ENCODE results near the gene USO1. TPM values are rescaled to one million over a fixed set of nuclear protein-coding genes. Genes with fewer than 3 reads are reported as not detected.

Gene USO1
- total and polyA plus RNA-seq, 2 of the 8 experiments (the other 6 are each of a cell fraction or from before 2014, with no cell fraction given): 57.3 to 198 TPM

- Histone ChIP-seq H3K23me2 (ENCODE audit: low read depth, low read length) (no peaks in the 10 kb centered on the region), H2AFZ (ENCODE audit: low read length) (no peak overlapping the region), H3K4me3 (ENCODE audit: extremely low read depth in 1 of 4, insufficient read depth in 2 of 4, low read depth in 3 of 4, low read length in 4 of 4) (no peak overlapping the region), H2AK5ac (ENCODE audit: low read depth, low read length) (no peak overlapping the region), H3K27ac (ENCODE audit: low read depth, low read length) (no peak overlapping the region), H3K4me1 (replicated peaks in 1 of 4; ENCODE audit: control insufficient read depth in 3 of 4, insufficient read depth in 4 of 4, low read length in 3 of 4) (peaks cover 0 to 3% (median under 1%) of the 10 kb centered on the region in 4 experiments; a peak in 3 of 7 replicates), H2BK12ac (ENCODE audit: low read depth, low read length) (no peak overlapping the region), H2BK15ac (ENCODE audit: low read length) (no peak overlapping the region), H3K4ac (replicated peaks; ENCODE audit: insufficient read length, low read depth, low read length) (no peak overlapping the region), H2BK120ac (replicated peaks; ENCODE audit: low read depth, low read length) (no peak overlapping the region), H3K56ac (replicated peaks; ENCODE audit: insufficient read length, low read depth, low read length) (no peak overlapping the region), H3K27me3 (replicated peaks in 1 of 4; ENCODE audit: control insufficient read depth in 3 of 4, extremely low read depth in 1 of 4, insufficient read depth in 3 of 4, low read length in 3 of 4) (no peaks in the 10 kb centered on the region), H3K36me3 (ENCODE audit: control insufficient read depth in 2 of 4, insufficient read depth in 4 of 4, low read length in 3 of 4) (no peaks in the 10 kb centered on the region), H4K5ac (ENCODE audit: insufficient read length, low read depth, low read length) (no peak overlapping the region), H4K8ac (ENCODE audit: extremely low read depth, insufficient read depth, low read length) (no peak overlapping the region), H3K4me2 (ENCODE audit: insufficient read depth in 1 of 2, low read depth in 2 of 2, low read length in 2 of 2) (no peak overlapping the region), H2BK5ac (ENCODE audit: low read depth, low read length) (no peak overlapping the region), H3K14ac (ENCODE audit: insufficient read length) (no peak overlapping the region), H4K20me1 (replicated peaks in 1 of 2; ENCODE audit: control insufficient read depth in 1 of 2, insufficient read depth in 2 of 2, low read length in 2 of 2) (no peaks in the 10 kb centered on the region), H3K9me3 (ENCODE audit: insufficient read depth in 2 of 2, low read depth in 1 of 2, low read length in 1 of 2) (no peaks in the 10 kb centered on the region), H4K91ac (replicated peaks; ENCODE audit: insufficient read length, low read length) (no peak overlapping the region), H3K18ac (ENCODE audit: extremely low read depth, low read length) (no peak overlapping the region), H2BK20ac (ENCODE audit: low read length) (no peak overlapping the region), H3K79me2 (ENCODE audit: control insufficient read depth in 1 of 2, insufficient read depth in 2 of 2, low read length in 2 of 2) (no peaks in the 10 kb centered on the region), H3K9ac (replicated peaks in 1 of 4; ENCODE audit: extremely low read depth in 1 of 4, low read depth in 3 of 4, low read length in 3 of 4) (no peak overlapping the region), H3K23ac (ENCODE audit: insufficient read length) (no peak overlapping the region), H3K79me1 (ENCODE audit: low read depth, low read length) (no peaks in the 10 kb centered on the region)
- TF ChIP-seq EP300 (IDR thresholded peaks at IDR 0.05; ENCODE audit: borderline replicate concordance in 1 of 2, low read depth in 2 of 2, low read length in 2 of 2) (no peak), POLR2A (IDR thresholded peaks at IDR 0.05; ENCODE audit: control extremely low read depth in 1 of 2, low read depth in 2 of 2, low read length in 2 of 2) (no peak), SP1 (IDR thresholded peaks at IDR 0.05; ENCODE audit: low read depth, low read length) (no peak), HDAC6 (IDR thresholded peaks at IDR 0.05; ENCODE audit: low read depth, low read length) (no peak)
- CTCF ChIA-PET (ENCODE audit: partially characterized antibody): interaction anchor here (0.6 to 3.1 kb wide), 2 partner anchors 17 to 60 kb away, joined by 3 to 17 read pairs; no protein-coding TSS in a partner anchor
- WGBS, 2 experiments (ENCODE audit: extremely low coverage in 1 of 2, insufficient coverage in 1 of 2, insufficient read length in 1 of 2, insufficient replicate concordance in 2 of 2, low coverage in 1 of 2, low lambda C conversion rate in 2 of 2, missing lambda C conversion rate in 1 of 2): 83% methylated on average over 1 of the region's 1 CpG; no CpG with 5 or more reads in 1 of the 2 experiments
- DNase-seq (ENCODE audit: low read depth in 1 of 2, low spot score in 2 of 2) (no peak), FAIRE-seq (no peak)
- POLR2A ChIA-PET (ENCODE audit: partially characterized antibody): interaction anchor here (1.9 kb wide), 1 partner anchor 107 kb away, joined by 5 read pairs; the partner anchor contains the start of gene USO1
These were observed 106.5 kb downstream of the USO1 start for GRCh38 chr4:75830906-75831305.
